A673 (cell line): ENCODE results near the gene SDK1.

Source experiments
- CTCF ChIP-seq: fragments of 300-800, 200-600 bp; sonication (generic); conservative IDR thresholded peaks from 2 replicates; pipeline ENCODE4 v1.5.1; 2017; ENCODE audit warnings: low read depth, mild to moderate bottlenecking, antibody characterized with exemption, low read length, moderate library complexity, mixed read lengths
- EZH2 ChIP-seq: fragments of 200-600 bp; sonication (generic); IDR thresholded peaks from 2 replicates; pipeline ENCODE4 v1.6.1; 2017; ENCODE audit warnings: borderline replicate concordance, low read depth, mild to moderate bottlenecking, mixed read lengths, antibody characterized with exemption, low read length; ENCODE audit not compliant: poor library complexity, severe bottlenecking

GRCh38 chr7:3517344-3517743, 216.3 kb downstream of the SDK1 start:
- no peak for TF ChIP-seq CTCF
- no peak for TF ChIP-seq EZH2
